Activated naive CD8-positive, alpha-beta T cell (primary cell): ENCODE measurements around the gene ATP11C.
"Not testable (repeated sequence)": the region's sequence is repeated elsewhere in the genome, so short reads cannot be mapped to it uniquely, and the experiment has no call there.

Experiments
- H3K27ac Mint-ChIP-seq: one replicate; pipeline ENCODE4 v1.8.0; 2021; ENCODE audit warnings: mixed read lengths
- H3K27me3 Mint-ChIP-seq: one replicate; pipeline ENCODE4 v1.8.0; 2021; ENCODE audit warnings: mixed read lengths
- H3K36me3 Mint-ChIP-seq: one replicate; pipeline ENCODE4 v1.8.0; 2021; ENCODE audit warnings: mixed read lengths
- H3K4me1 Mint-ChIP-seq: one replicate; pipeline ENCODE4 v1.8.0; 2021; ENCODE audit warnings: low read depth, mixed read lengths
- H3K4me3 Mint-ChIP-seq: one replicate; pipeline ENCODE4 v1.8.0; 2021; ENCODE audit warnings: mild to moderate bottlenecking, mixed read lengths
- H3K9me3 Mint-ChIP-seq: one replicate; pipeline ENCODE4 v1.8.0; 2021; ENCODE audit warnings: low read depth, mixed read lengths

The ATP11C gene

DNA sequence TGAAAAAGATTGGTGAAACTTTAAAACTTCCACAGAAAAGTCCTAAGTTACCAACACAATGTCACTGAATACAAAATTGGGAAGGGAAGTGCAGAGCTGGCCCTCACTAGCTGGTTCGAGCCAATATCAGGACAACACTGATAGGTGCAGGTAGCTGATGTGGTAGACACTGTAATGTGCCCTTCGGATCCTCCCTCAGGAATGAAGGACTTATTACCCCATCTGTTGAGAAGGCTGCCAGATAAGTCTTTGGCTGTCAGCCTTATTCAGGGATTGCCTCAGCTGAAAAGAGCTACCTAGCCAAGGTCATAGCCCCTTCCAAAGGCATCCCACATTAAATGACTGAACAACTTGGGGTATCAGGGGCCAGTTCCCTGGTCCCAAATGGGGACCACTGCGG lies 230.2 kb downstream of the ATP11C start:
- Mint-ChIP-seq H3K27ac (no peak overlapping the region), H3K4me3 (no peak overlapping the region), H3K27me3 (no peaks in the 10 kb centered on the region), H3K9me3 (no peaks in the 10 kb centered on the region), H3K4me1 (no peaks in the 10 kb centered on the region), H3K36me3 (peaks cover 9% of the 10 kb centered on the region)

DNA sequence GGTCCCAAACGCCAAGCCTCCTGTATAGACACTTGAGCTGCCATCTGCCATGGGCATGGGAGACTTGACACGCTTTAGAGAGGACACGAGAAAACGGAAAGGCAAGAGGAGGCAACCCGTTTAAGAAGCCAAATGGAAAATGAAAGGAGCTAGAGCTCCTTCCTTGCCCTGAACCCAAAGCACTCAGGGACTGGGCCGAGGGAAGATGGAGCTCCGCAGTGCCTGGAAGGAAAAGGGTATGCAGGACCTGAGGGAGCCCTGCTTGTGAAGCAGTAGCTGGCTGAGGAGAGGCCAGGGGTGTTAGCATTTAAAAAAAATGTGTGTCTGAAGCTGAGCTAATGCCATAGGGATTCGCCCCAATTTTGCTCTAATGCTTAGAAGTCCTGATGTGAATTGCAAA lies 239.9 kb downstream of the ATP11C start:
- Mint-ChIP-seq H3K9me3 (no peaks in the 10 kb centered on the region), H3K4me3 (no peak overlapping the region), H3K27me3 (peaks cover 4% of the 10 kb centered on the region), H3K27ac (no peak overlapping the region), H3K4me1 (peaks cover 6% of the 10 kb centered on the region), H3K36me3 (peaks cover 2% of the 10 kb centered on the region)

DNA sequence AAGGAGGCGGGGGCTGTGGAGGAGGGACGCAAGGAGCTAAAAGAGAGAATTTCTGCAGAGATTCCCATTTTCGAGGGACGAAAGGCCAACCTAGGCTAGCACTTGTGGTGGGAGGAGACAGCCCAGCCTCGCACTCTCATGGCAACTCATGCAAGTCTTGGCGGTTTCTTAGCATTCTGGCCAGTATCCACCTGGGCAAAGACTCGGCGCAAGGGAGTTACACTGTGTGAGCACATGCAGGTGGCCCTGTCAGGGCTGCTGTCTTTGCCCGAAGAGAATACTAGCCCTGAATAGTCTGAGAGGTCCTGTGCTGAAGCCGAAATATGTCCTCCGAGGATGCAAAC lies 240.4 kb downstream of the ATP11C start:
- peaks cover 4% of the 10 kb centered on the region for H3K27me3 Mint-ChIP-seq
- no peak overlapping the region for H3K27ac Mint-ChIP-seq
- no peak overlapping the region for H3K4me3 Mint-ChIP-seq
- peaks cover 2% of the 10 kb centered on the region for H3K36me3 Mint-ChIP-seq
- no peaks in the 10 kb centered on the region for H3K9me3 Mint-ChIP-seq
- H3K4me1 Mint-ChIP-seq = peaks cover 6% of the 10 kb centered on the region

DNA sequence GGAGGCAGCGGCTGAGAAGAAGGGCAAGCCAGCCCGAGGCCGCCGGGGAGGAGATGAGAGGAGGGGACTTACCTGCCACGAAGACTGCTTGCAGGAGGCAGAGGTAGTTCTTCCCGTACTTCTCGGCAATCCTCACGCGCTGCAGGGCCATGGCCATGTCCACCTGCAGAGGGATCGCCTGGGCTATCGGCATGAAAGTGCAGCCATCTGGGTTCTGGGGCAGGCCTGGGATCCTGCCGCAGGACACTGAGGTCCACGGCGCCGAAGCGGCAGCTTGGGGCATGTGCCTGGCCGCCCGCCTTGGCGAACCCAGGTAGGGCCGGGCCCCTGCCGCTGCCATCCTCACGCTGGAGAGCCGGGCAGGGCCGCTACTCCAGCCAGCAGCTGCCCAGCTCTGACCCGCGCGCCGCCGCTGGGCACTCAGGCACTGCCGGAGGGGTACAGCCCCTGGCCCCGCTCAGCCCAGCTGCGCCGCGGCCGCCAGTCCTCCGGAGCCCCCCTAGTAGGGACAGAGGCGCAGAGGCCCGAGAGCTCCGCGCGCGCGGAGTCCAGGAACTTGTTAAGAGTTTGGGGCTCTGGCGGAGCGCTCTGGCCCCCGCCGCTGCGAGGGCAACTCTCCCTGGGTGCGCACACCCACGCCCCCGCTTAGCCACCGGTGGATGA lies 240.9 kb downstream of the ATP11C start:
- peaks cover under 1% of the 10 kb centered on the region for H3K36me3 Mint-ChIP-seq
- peaks cover 4% of the 10 kb centered on the region for H3K27me3 Mint-ChIP-seq
- no peak overlapping the region for H3K4me3 Mint-ChIP-seq
- H3K27ac Mint-ChIP-seq = no peak overlapping the region
- peaks cover 6% of the 10 kb centered on the region for H3K4me1 Mint-ChIP-seq
- H3K9me3 Mint-ChIP-seq = no peaks in the 10 kb centered on the region

DNA sequence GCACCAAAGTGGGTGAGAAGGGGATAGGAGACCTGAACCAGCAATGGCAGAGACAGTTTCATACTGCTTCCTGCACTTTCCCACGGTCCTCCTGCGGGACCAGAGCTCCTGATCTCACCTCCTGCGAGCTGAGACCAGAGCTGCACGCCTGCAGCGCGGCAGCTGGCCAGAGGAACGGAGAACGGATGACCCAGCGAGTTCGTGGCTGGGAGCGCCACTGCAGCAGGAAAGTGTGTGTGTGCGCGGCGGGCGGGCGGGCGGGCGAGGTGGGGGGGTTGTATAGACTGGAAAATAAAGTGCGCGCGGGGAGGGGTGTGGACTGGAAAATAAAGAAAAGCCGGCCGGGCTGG lies 241.4 kb downstream of the ATP11C start:
- no peak overlapping the region for H3K27ac Mint-ChIP-seq
- peaks cover 4% of the 10 kb centered on the region for H3K27me3 Mint-ChIP-seq
- peak overlapping the region; percentile 35 for H3K4me3 Mint-ChIP-seq
- peaks cover 3% of the 10 kb centered on the region for H3K9me3 Mint-ChIP-seq
- peaks cover 6% of the 10 kb centered on the region for H3K4me1 Mint-ChIP-seq
- H3K36me3 Mint-ChIP-seq = peaks cover 3% of the 10 kb centered on the region

DNA sequence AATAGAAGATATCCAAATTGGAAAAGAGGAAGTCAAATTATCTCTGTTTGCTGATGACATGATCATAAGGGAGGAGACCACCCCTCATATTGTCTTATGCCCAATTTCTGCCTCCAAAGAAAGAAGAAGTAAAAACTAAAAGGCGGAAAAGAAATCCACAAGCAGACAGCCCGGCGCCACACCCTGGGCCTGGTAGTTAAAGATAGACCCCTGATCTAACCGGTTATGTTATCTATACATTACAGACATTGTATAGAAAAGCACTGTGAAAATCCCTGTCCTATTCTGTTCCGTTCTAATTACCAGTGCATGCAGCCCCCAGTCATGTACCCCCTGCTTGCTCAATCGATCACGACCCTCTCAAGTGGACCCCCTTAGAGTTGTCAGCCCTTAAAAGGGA lies 247.7 kb downstream of the ATP11C start:
- H3K27ac Mint-ChIP-seq, H3K27me3 Mint-ChIP-seq: not testable (repeated sequence)

DNA sequence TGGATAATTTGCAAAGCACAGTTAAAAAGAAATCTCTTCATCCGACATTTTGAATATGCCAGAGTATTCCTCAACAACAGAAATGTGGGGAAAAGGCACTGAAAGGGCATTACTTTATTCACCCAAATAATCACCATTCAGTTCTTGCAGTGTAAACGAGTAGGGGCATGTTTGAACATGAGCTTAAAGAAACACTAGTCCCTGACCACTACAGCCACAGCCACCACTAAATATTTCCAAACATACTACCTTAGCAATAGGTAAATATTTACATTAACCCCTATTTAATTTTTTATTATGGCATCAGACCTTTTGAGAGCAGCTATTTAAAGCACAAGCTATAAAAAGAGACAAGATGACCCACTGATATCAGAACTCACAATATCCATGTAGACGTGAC lies 252.5 kb downstream of the ATP11C start:
- no peak overlapping the region for H3K4me3 Mint-ChIP-seq
- no peaks in the 10 kb centered on the region for H3K9me3 Mint-ChIP-seq
- no peaks in the 10 kb centered on the region for H3K27me3 Mint-ChIP-seq
- H3K4me1 Mint-ChIP-seq = no peaks in the 10 kb centered on the region
- no peak overlapping the region for H3K27ac Mint-ChIP-seq
- H3K36me3 Mint-ChIP-seq = peaks cover 8% of the 10 kb centered on the region

More for the DNA sequence above, 247.7 kb downstream of the ATP11C start:
- not testable (repeated sequence) for H3K9me3 Mint-ChIP-seq, H3K4me3 Mint-ChIP-seq, H3K4me1 Mint-ChIP-seq, H3K36me3 Mint-ChIP-seq
